K562 treated with DMSO at 1 percent for 24 hours (cell line): Measurements from ENCODE around the gene TBL3. TPM values are rescaled to one million over a fixed set of nuclear protein-coding genes. Genes with fewer than 3 reads are reported as not detected.

Experiments used
- total RNA-seq: library from RNA; unstranded; fragments of 300-600 nt; gene quantifications from 2 replicates; pipeline ENCODE4 v1.2.3, GENCODE V29; 2022; ENCODE audit warnings: low read depth; ENCODE audit not compliant: insufficient read depth

Gene TBL3
- total RNA-seq, result 59.5 and 67.9 TPM in 2 replicates

DNA sequence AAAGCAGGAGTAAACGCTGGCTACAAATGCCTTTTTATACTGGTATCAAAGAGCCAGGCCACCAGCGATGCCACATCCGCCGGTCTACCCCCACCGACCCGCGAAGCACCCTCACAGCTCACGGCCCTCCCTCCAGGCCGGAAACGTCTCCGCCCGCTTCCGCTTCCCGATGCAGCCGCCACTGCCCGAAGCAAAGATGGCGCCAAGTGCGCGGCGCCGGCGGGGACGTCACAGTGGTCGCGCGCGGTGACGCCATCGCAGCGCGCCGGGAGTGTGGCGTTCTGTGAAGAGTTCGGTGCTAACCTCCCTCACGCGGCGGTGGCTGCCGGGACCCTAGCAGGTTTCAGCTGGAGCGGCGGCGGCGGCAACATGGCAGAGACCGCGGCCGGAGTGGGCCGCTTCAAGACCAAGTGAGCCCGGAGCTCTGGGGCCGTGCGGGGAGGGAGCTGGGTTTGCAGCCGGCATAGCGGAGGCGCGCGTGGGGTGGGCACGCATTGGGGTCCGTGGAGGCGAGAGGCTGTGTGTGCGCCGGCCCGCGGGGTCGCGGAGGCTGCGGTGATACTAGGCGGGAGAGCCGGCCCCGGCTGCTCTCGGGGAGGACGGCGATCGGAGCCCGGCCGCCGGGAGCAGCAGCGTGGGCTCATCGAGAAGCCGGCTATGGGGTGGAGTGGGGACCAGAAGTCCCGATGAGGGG lies at the start of gene TBL3:
Gene TBL3 (plus strand): TSS at position 258 of the 694 bp plus-strand sequence. CDS start 112 bp downstream, at position 370.

GRCh38 chr16:1942810-1943726 lies 28.8 kb upstream of the TBL3 start, which contains the start of gene MSRB1:
MSRB1 (minus strand) TSS chr16:1943199; CDS start chr16:1943156, 43 bp downstream.

DNA sequence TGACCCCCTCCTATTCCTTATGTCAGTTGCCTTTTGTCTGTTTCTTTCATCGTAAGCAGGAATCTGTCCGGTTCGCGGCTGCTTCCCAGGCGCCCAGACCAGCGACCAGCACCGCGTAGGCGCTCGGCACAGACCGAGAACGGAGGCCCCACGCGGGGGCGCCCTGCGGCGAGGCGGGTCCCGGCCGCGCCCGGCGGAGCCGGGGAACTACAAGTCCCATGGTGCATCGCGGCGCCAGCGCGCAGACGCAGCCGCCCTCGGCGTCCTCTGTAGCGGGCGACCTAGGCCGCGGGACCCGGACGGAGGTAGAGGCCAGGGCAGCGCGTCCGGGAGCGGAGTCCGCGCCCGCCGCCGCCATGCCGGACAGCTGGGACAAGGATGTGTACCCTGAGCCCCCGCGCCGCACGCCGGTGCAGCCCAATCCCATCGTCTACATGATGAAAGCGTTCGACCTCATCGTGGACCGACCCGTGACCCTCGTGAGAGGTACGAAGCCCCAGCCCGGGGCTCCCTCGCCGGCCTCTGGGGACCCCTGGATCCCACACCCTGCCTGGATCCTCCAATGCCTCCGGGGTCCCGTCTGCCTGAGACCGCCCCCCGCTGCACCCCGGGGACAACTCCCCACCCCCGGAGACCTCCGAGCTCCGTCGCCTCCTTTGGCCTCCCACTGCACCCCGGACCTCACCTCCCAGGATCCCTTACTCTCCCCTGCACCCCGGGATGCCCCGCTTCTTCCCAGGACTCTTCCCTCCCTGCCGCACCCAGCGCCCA lies 12.4 kb upstream of the TBL3 start, which contains the start of gene NDUFB10:
Gene NDUFB10 (plus strand): TSS at position 270 of the 771 bp plus-strand sequence. CDS start 87 bp downstream, at position 357.

DNA sequence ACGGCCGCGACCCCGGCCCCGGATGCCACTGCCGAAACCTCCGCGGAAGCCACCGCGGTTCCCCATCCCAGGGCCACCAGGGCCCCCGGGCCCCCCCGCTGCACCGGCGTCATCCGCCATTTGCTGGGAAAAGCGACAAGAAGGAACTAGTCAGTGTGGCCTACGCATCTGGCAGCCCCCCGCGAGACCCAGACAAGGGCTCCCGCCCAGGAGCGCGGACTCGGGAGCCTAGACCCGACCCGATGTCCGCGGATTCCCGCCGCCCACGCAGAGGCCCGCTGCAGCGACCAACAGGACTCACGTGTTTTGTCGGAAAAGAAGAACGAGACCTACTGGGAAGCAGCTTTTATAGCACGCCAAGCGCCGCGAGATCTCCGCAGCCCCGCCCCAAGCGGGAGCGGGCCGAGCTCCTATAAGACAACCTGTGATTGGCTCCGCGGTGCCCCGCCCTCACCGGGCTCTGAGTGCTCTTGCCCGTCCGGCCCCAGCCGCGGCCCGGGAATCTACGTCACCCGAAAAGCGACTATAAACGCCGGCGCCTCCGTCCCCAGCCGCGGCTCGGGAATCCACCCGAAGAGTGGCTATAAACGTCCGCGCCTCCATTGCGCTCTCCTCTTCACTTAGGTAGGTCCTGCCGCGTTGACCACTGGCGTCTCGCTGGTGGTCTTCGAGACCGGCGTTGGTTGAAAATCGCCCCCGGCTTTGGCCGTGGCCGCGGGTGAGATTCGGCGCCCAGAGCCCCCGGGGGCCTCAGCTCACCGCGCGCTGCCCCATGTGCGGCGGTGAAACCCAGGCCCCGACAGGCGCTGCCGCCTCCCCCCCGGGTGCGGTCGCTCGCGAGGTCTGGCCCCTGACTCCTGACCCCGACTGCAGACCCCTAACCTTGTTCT lies 7.1 kb upstream of the TBL3 start, which contains the start of gene RPS2:
Gene RPS2 (minus strand): TSS at position 321 of the 890 bp plus-strand sequence. CDS start 201 bp downstream, at position 120.

GRCh38 chr16:1966460-1966859 lies 5.4 kb upstream of the TBL3 start, which contains the start of gene RNF151:
RNF151 (plus strand) TSS chr16:1966856; CDS start chr16:1966882, 26 bp downstream.

DNA sequence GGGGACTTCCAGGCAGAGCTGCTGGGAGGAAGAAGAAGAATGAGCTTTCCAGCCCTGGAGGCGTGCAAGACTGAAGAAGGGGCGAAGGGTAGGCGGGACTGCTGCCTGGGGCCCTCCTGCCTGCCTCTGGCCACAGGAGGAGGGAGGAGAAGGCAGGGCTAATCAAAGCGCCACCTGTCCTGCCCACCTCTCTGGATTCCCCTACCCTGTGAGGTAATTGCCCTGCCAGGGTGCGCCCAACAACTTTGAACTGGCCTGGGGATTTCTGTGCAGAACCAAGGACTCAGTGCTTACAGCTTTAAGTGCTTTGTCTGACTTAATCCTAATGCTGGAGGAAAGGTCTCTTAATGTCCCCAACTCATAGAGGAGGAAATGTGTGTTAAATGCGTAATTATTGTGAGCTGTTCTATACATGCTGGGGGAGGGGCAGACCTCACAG lies 9.6 kb downstream of the TBL3 start, which contains the start of gene NOXO1:
Gene NOXO1 (minus strand): TSS at position 72 of the 439 bp plus-strand sequence. CDS start 290 bp downstream, outside the sequence.

DNA sequence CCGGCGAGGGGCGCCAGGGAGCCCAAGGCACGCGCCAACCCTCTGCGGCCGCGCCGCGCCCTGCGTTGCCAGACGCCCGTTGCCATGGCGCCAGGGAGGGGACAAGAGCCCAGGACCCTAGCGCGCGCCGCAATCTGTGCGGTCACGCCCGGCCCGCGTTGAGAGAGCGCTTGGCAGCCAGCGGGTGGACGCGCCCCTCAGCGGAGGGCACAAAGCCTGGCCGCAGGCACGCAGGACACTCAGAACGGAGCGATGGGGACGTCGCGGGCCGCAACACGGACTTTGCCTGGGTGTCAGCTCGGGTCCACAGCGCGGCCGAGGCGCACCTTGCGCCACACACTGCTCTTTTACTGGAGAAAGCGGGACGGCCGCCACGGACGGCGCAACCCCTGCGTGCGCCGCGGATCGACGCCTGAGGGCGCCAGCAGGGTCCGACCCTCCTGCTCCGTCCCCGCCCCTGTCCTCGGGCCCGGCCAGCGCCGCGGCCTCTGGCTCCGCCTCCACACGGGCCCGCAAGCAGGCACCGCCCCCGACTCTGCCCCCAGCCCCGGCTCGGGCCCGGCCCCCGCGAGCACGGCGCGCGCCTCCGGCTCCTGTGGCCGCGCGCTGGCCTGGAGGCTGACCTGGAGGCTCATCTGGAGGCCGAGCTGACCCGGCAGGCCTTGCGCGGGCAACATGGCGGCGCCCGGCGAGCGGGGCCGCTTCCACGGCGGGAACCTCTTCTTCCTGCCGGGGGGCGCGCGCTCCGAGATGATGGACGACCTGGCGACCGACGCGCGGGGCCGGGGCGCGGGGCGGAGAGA lies 11.9 kb downstream of the TBL3 start, which contains the start of gene GFER:
Gene GFER (plus strand): TSS at position 650 of the 803 bp plus-strand sequence. CDS start 26 bp downstream, at position 676.

DNA sequence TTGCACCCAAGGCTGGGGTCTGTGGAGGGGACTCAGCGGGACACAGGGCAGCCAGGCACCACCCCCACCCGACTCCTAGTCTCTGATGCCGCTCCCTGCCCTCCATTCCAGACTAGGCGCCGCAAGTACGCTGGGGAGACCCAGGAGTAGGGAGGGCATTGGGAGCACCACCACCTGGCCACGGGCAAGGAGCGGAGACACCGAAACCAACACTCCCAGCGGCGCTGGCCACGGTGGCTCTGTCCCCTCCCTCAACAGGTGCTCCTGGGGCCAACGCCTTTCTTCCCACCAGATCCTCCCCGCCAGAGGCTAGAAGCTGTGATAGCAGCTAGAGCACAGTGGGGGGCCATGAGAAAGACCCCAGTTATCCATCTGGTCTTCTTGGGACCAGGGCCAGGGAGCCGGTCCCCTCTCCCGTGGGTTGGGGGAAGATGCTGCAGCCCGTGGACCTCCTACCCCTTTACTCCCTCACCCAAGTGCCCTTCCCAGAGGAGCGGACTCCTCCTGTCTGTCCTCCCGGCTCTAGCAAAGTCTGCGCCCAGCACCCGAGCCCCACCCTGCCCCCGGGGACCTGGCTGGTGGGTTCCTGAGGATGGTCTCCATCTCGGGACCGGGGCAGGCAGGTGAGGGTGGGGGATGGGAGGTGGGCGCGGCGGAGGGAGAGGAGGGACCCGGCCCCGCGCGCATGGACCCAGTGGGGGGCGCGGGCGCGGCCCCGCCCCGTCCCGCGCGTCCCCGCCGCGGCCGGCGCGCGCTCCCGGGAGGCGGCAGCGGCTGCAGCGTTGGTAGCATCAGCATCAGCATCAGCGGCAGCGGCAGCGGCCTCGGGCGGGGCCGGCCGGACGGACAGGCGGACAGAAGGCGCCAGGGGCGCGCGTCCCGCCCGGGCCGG lies 17.6 kb downstream of the TBL3 start, which contains the start of gene SYNGR3:
Gene SYNGR3 (plus strand): TSS at position 762 of the 892 bp plus-strand sequence. CDS start 133 bp downstream, outside the sequence.

GRCh38 chr16:2009791-2010510 lies 38.1 kb downstream of the TBL3 start, which contains the start of gene ZNF598:
ZNF598 (minus strand) TSS chr16:2009821.

GRCh38 chr16:2019518-2019920 lies 47.7 kb downstream of the TBL3 start, which contains the start of gene NPW:
NPW (plus strand) TSS chr16:2019785.

GRCh38 chr16:2026461-2027023 lies 54.7 kb downstream of the TBL3 start, which contains the start of gene NHERF2:
NHERF2 (plus strand) TSS chr16:2026902; CDS start chr16:2027006, 104 bp downstream.

Other genes starting within 250 kb of the TBL3 start
- gene NME3, start 200.5 kb upstream of the TBL3 start, total RNA-seq, result 80.6 and 94.0 TPM in 2 replicates
- gene EME2, start 199.2 kb upstream of the TBL3 start, total RNA-seq, result 9.7 and 11.0 TPM in 2 replicates
- 209 and 232 TPM in 2 replicates for gene MRPS34, start 198.9 kb upstream of the TBL3 start, total RNA-seq
- gene SPSB3, start 189.5 kb upstream of the TBL3 start, total RNA-seq, result 85.1 and 96.8 TPM in 2 replicates
- 178 and 198 TPM in 2 replicates for gene NUBP2, start 189.1 kb upstream of the TBL3 start, total RNA-seq
- gene IGFALS, start 178.3 kb upstream of the TBL3 start, total RNA-seq, result 0.36 and 0.50 TPM in 2 replicates
- gene HAGH, start 145.2 kb upstream of the TBL3 start, total RNA-seq, result 95.7 and 105 TPM in 2 replicates
- gene FAHD1, start 144.8 kb upstream of the TBL3 start, total RNA-seq, result 30.8 and 34.7 TPM in 2 replicates
- gene MEIOB, start 99.9 kb upstream of the TBL3 start, total RNA-seq, result 40.7 and 42.1 TPM in 2 replicates
- not detected in 2 replicates for gene HS3ST6, start 53.6 kb upstream of the TBL3 start, total RNA-seq
- gene MSRB1, start 28.9 kb upstream of the TBL3 start, total RNA-seq, result 194 and 209 TPM in 2 replicates
- gene RPL3L, start 17.4 kb upstream of the TBL3 start, total RNA-seq, result 0.23 and 0.29 TPM in 2 replicates
- 256 and 274 TPM in 2 replicates for gene NDUFB10, start 12.5 kb upstream of the TBL3 start, total RNA-seq
- 6,981 and 7,733 TPM in 2 replicates for gene RPS2, start 7.2 kb upstream of the TBL3 start, total RNA-seq
- gene RNF151, start 5.2 kb upstream of the TBL3 start, total RNA-seq, result not detected in 2 replicates
- gene NOXO1, start 9.4 kb downstream of the TBL3 start, total RNA-seq, result not detected in 2 replicates
- 56.1 and 57.0 TPM in 2 replicates for gene GFER, start 12.1 kb downstream of the TBL3 start, total RNA-seq
- gene SYNGR3, start 17.9 kb downstream of the TBL3 start, total RNA-seq, result 42.4 and 48.1 TPM in 2 replicates
- gene ZNF598, start 37.8 kb downstream of the TBL3 start, total RNA-seq, result 111 and 123 TPM in 2 replicates
- 3.2 and 4.2 TPM in 2 replicates for gene NPW, start 47.7 kb downstream of the TBL3 start, total RNA-seq
- gene NHERF2, start 54.8 kb downstream of the TBL3 start, total RNA-seq, result 28.4 and 30.8 TPM in 2 replicates
- gene NTHL1, start 75.8 kb downstream of the TBL3 start, total RNA-seq, result 31.0 and 36.5 TPM in 2 replicates
- 69.9 and 72.9 TPM in 2 replicates for gene TSC2, start 75.9 kb downstream of the TBL3 start, total RNA-seq
- 95.2 and 111 TPM in 2 replicates for gene PKD1, start 163.8 kb downstream of the TBL3 start, total RNA-seq
- 4.4 and 5.8 TPM in 2 replicates for gene RAB26, start 176.6 kb downstream of the TBL3 start, total RNA-seq
- gene TRAF7, start 183.7 kb downstream of the TBL3 start, total RNA-seq, result 114 and 120 TPM in 2 replicates
- 2.6 and 3.7 TPM in 2 replicates for gene CASKIN1, start 224.6 kb downstream of the TBL3 start, total RNA-seq
- 58.9 and 88.9 TPM in 2 replicates for gene MLST8, start 233.4 kb downstream of the TBL3 start, total RNA-seq
- 12.8 and 15.0 TPM in 2 replicates for gene BRICD5, start 238.8 kb downstream of the TBL3 start, total RNA-seq
- 90.8 and 100 TPM in 2 replicates for gene PGP, start 242.8 kb downstream of the TBL3 start, total RNA-seq